Measurements from ENCODE around the gene IGF2R. TPM values are rescaled to one million over a fixed set of nuclear protein-coding genes. Genes with fewer than 3 reads are reported as not detected.

Gene IGF2R
- total RNA-seq, 1 donor from 2014 or later, result 105 TPM

DNA sequence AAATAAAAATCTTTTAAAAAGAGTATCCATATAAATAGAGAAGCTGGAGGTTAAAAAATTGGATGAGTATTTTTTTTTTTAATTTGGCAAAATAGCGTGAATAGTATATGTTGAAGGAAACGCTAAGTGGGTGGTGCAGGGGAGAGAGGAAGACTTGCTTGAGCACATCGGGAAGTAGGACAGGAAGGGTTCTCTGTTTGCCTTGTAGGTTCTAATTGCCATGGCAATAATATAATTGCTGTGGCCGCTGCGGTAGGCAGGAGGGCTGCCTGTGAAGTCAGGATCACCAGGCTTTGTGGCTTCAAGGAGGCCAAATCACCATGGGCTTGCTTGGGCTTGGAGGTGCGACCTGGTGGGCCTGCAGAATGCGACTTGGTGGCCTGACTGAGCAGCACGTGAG is 35.1 kb downstream of the IGF2R start:
- DNase-seq, result no peak
- TF ChIP-seq, protein P1, sequence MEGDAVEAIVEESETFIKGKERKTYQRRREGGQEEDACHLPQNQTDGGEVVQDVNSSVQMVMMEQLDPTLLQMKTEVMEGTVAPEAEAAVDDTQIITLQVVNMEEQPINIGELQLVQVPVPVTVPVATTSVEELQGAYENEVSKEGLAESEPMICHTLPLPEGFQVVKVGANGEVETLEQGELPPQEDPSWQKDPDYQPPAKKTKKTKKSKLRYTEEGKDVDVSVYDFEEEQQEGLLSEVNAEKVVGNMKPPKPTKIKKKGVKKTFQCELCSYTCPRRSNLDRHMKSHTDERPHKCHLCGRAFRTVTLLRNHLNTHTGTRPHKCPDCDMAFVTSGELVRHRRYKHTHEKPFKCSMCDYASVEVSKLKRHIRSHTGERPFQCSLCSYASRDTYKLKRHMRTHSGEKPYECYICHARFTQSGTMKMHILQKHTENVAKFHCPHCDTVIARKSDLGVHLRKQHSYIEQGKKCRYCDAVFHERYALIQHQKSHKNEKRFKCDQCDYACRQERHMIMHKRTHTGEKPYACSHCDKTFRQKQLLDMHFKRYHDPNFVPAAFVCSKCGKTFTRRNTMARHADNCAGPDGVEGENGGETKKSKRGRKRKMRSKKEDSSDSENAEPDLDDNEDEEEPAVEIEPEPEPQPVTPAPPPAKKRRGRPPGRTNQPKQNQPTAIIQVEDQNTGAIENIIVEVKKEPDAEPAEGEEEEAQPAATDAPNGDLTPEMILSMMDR (IDR thresholded peaks at IDR 0.05; ENCODE audit: partially characterized antibody, unreplicated experiment), result no peak
- Mint-ChIP-seq H3K4me1 (ENCODE audit: low read depth, unreplicated experiment) (no peaks in the 10 kb centered on the region), H3K4me3 (ENCODE audit: unreplicated experiment) (peak overlapping the region; percentile 31), H3K27me3 (ENCODE audit: unreplicated experiment) (peaks cover 7% of the 10 kb centered on the region), H3K9me3 (ENCODE audit: unreplicated experiment) (peaks cover 8% of the 10 kb centered on the region), H3K27ac (ENCODE audit: unreplicated experiment) (peak overlapping the region; percentile 0), H3K36me3 (ENCODE audit: unreplicated experiment) (peaks cover 10% of the 10 kb centered on the region)

DNA sequence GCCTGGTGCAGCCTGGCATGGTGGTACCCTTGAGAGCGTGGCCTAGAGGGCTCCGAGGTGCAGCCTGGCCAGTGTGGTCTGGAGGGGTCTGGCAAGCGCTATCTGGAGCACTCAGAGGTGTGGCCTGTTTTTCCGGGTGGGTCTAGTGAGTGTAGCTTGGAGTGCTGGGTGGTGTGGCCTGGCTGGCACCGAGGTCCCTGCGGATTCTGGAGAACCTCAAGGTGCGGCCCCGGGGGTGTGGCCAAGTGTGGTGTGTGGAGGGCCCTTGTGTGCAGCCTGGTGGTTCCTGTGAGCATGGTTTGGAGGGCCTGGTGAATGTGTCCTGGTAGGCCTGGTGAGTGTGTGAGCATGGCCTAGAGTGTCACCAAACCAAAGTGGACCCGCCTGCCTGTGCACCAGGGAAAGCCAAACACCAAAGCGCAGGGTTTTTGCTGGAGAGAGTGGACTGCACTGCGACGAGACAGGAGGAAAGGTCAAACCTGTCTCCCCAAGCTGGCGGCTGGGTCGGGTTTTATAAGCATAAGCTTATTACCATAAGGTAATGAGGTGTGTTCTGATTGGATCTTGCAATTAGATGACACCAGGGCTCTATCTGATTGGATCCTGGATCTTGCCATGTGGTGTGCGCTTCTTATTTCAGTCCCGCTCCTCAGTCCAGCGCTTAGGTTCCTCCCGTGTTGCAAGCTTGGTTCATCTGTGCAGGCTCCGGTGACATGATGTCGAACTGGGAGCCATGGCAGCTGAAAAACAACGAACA is 35.7 kb downstream of the IGF2R start:
- Mint-ChIP-seq H3K36me3 (ENCODE audit: unreplicated experiment) (peaks cover 8% of the 10 kb centered on the region), H3K4me1 (ENCODE audit: low read depth, unreplicated experiment) (no peaks in the 10 kb centered on the region), H3K27ac (ENCODE audit: unreplicated experiment) (no peak overlapping the region), H3K27me3 (ENCODE audit: unreplicated experiment) (peaks cover 7% of the 10 kb centered on the region), H3K4me3 (ENCODE audit: unreplicated experiment) (no peak overlapping the region), H3K9me3 (ENCODE audit: unreplicated experiment) (peaks cover 7% of the 10 kb centered on the region)
- no peak for DNase-seq
- TF ChIP-seq, protein P1 (IDR thresholded peaks at IDR 0.05; ENCODE audit: partially characterized antibody, unreplicated experiment), result no peak

DNA sequence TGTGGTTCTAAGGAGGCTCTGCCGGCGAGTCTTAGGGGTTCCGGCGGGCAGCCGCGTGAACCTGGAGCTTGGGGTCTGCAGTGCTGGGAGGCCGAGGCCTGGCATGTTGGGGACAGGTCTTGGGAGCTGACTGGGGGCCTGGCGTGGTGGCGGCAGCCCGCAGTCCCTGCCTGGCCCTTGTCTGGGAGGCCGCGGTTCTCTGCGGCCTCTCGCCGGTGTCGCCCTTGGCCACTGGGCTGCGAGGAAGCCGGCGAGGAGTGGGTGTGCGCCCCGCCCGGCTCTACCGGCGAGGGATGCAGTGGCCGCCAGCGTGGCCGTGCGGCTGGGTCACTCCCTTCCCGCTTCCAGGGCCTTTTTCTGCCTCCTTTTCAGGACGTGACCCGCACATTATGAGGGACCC is 36.3 kb downstream of the IGF2R start:
- H3K27ac Mint-ChIP-seq (ENCODE audit: unreplicated experiment), result no peak overlapping the region
- H3K4me3 Mint-ChIP-seq (ENCODE audit: unreplicated experiment), result no peak overlapping the region
- H3K27me3 Mint-ChIP-seq (ENCODE audit: unreplicated experiment), result peaks cover 8% of the 10 kb centered on the region
- DNase-seq, result no peak
- peaks cover 8% of the 10 kb centered on the region for H3K36me3 Mint-ChIP-seq (ENCODE audit: unreplicated experiment)
- H3K9me3 Mint-ChIP-seq (ENCODE audit: unreplicated experiment), result peaks cover 7% of the 10 kb centered on the region
- no peaks in the 10 kb centered on the region for H3K4me1 Mint-ChIP-seq (ENCODE audit: low read depth, unreplicated experiment)
- TF ChIP-seq, protein P1 (IDR thresholded peaks at IDR 0.05; ENCODE audit: partially characterized antibody, unreplicated experiment), result no peak

DNA sequence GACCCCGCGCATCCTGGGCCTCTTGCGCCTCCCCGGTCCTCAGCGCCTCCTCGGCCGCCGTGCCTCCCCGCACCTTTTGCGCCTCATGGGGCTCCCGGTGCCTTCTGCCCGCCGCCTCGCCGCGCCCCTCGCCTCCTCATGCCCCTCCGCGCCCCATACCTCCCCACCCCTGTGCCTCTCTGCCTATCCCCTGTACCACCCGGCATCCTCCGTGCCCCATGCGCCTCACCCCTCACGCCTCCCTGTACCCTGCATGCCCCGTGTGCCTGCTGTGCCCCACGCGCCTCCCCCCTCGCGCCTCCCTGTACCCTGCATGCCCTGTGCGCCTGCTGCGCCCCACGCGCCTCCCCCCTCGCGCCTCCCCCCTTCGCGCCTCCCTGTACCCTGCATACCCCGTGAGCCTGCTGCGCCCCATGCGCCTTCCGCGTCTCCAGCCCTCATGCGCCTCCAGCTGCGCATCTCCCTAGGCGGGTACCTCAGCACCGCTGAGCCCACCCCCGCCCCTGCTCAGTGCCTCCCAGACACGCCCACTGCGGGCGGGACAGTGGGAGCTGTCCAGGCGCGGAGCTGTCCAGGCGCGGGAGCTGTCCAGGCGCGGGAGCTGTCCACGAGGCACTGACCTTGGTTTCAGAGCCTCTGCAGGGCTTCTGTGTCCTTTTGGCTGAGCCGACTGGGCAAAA is 37.1 kb downstream of the IGF2R start:
- H3K36me3 Mint-ChIP-seq (ENCODE audit: unreplicated experiment), result peaks cover 8% of the 10 kb centered on the region

More for the DNA sequence above, 37.1 kb downstream of the IGF2R start:
- TF ChIP-seq, protein P1 (IDR thresholded peaks at IDR 0.05; ENCODE audit: partially characterized antibody, unreplicated experiment), result no peak
- DNase-seq, result peak; percentile 32
- H3K27me3 Mint-ChIP-seq (ENCODE audit: unreplicated experiment), result peaks cover 8% of the 10 kb centered on the region
- H3K9me3 Mint-ChIP-seq (ENCODE audit: unreplicated experiment), result peaks cover 7% of the 10 kb centered on the region
- no peaks in the 10 kb centered on the region for H3K4me1 Mint-ChIP-seq (ENCODE audit: low read depth, unreplicated experiment)
- H3K4me3 Mint-ChIP-seq (ENCODE audit: unreplicated experiment), result no peak overlapping the region
- no peak overlapping the region for H3K27ac Mint-ChIP-seq (ENCODE audit: unreplicated experiment)
